ENCODE measurements around the gene CELF4.

GRCh38 chr18:37541517-37541916 is 24.1 kb downstream of the CELF4 start:
- TF ChIP-seq CTCF (conservative IDR thresholded peaks at IDR 0.05 in 1 of 2, IDR thresholded peaks at IDR 0.05 in 1 of 2; ENCODE audit: low read depth in 1 of 2, low read length in 2 of 2) (no peak), EZH2 (IDR thresholded peaks at IDR 0.05; ENCODE audit: low read length, missing control alignments) (no peak)
